SJCRH30 (cell line): Measurements from ENCODE around the gene PAAF1. TPM values are rescaled to one million over a fixed set of nuclear protein-coding genes. Genes with fewer than 3 reads are reported as not detected.
"Not testable (repeated sequence)": the region's sequence is repeated elsewhere in the genome, so short reads cannot be mapped to it uniquely, and the experiment has no call there.

ENCODE experiments used
- DNase-seq, 2 experiments: peaks; one replicate each; pipeline ENCODE4 v3.0.0-alpha.2; 2015 to 2020
- H3K27ac ChIP-seq: fragments of 250-450 bp; sonication (Bioruptor Pico); 2 replicates; pipeline ENCODE4 v1.5.1; 2020; ENCODE audit warnings: mild to moderate bottlenecking, moderate library complexity
- H3K27me3 ChIP-seq: fragments of 250-450 bp; sonication (Bioruptor Pico); 2 replicates; pipeline ENCODE4 v1.5.1; 2020; ENCODE audit warnings: mild to moderate bottlenecking, moderate library complexity
- H3K36me3 ChIP-seq: fragments of 250-450 bp; sonication (Bioruptor Pico); 2 replicates; pipeline ENCODE4 v1.5.1; 2020; ENCODE audit warnings: mild to moderate bottlenecking, moderate library complexity
- H3K4me1 ChIP-seq: fragments of 250-450 bp; sonication (Bioruptor Pico); 2 replicates; pipeline ENCODE4 v1.5.1; 2020; ENCODE audit warnings: mild to moderate bottlenecking, moderate library complexity
- H3K4me3 ChIP-seq: fragments of 250-450 bp; sonication (Bioruptor Pico); 2 replicates; pipeline ENCODE4 v1.5.1; 2020; ENCODE audit warnings: mild to moderate bottlenecking, moderate library complexity
- H3K9me3 ChIP-seq: fragments of 250-450 bp; sonication (Bioruptor Pico); replicated peaks from 2 replicates; pipeline ENCODE4 v1.5.1; 2020; ENCODE audit warnings: mild to moderate bottlenecking, moderate library complexity
- total RNA-seq: library from RNA; depleted of rRNA; stranded (reverse); fragments of >200 nt; shearing (Covaris generic); gene quantifications from 2 replicates; pipeline ENCODE4 v1.2.3, GENCODE V29; 2014

The PAAF1 gene
- total RNA-seq, 1 experiment from 2014 or later, result 12.2 TPM

DNA sequence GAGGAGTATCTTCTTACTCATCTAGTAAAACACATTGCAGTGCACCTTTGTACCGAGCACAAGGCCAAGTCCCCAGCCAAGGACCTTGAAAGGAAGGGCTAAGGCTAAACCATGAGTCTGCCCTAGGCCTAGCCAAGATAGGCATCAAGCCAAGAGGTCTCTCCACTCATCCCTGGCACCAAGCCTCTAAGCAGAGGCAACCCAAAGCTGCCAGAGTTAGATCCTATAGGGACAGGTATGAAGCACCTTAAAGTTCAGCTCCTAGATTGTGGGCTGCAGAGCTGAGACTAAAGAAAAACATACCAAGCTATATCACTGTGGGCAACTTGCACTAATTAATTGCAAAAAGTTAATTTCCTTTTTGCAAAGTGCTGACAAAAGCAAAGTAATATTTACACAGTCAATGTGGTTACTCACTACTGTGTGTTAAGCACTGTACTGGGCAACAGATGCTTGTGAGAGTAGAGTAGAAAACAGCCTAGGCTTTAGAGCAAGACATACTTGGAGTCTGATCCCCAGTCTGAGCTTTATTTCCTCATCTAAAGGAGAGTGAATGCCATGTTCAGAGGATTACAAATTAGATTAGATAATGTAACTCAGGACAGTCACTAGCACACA, 7.4 kb upstream of the PAAF1 start:
- Histone ChIP-seq H3K4me3 (no peak overlapping the region), H3K36me3 (peaks cover 27% of the 10 kb centered on the region), H3K4me1 (peaks cover 27% of the 10 kb centered on the region), H3K9me3 (no peaks in the 10 kb centered on the region), H3K27ac (no peak overlapping the region), H3K27me3 (no peaks in the 10 kb centered on the region)
- DNase-seq, result no peak

DNA sequence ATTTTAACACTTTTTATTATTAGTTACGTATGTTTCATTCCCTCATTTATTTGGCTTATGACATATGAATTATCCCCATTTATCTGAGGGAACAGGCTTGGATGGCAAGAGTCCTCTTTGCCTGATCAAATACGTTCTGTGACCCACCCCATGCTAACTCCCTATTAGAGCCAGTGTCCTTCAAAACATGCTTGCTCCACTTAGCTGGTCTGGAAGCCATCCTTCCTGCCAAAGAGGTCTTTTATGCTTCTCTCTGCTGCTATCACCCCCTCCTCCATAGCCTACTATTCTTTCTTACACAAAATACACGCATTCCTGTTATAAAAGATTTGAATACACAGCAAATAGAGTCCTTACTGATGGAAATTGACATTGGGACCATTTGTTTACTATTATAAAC, 6.5 kb upstream of the PAAF1 start:
- DNase-seq, result no peak

GRCh38 chr11:73872749-73873357, 3.9 kb upstream of the PAAF1 start:
- no peaks in the 10 kb centered on the region for H3K27me3 ChIP-seq
- H3K36me3 ChIP-seq, result peaks cover 27% of the 10 kb centered on the region
- H3K9me3 ChIP-seq, result no peaks in the 10 kb centered on the region
- DNase-seq, result peak; percentile 72 to 91
- H3K27ac ChIP-seq, result peak overlapping the region; percentile 89
- peak overlapping the region; percentile 16; the same call in 1 of the 2 replicates for H3K4me3 ChIP-seq
- H3K4me1 ChIP-seq, result peaks cover 27% of the 10 kb centered on the region

More for the DNA sequence above, 6.5 kb upstream of the PAAF1 start:
- no peak overlapping the region for H3K4me3 ChIP-seq
- H3K36me3 ChIP-seq, result peaks cover 28% of the 10 kb centered on the region
- H3K27ac ChIP-seq, result no peak overlapping the region
- peaks cover 30% of the 10 kb centered on the region for H3K4me1 ChIP-seq
- H3K9me3 ChIP-seq, result no peaks in the 10 kb centered on the region
- no peaks in the 10 kb centered on the region for H3K27me3 ChIP-seq

- Histone ChIP-seq H3K27me3 (no peaks in the 10 kb centered on the region), H3K36me3 (peaks cover 19% of the 10 kb centered on the region), H3K4me3 (peak overlapping the region; percentile 72), H3K27ac (peak overlapping the region; percentile 87), H3K4me1 (peaks cover 27% of the 10 kb centered on the region), H3K9me3 (no peaks in the 10 kb centered on the region)
- peak in 1 of 2 experiments; percentile 52 for DNase-seq
These were observed 1.4 kb upstream of the PAAF1 start for GRCh38 chr11:73875380-73875779.

GRCh38 chr11:73875840-73876239, 959 bp upstream of the PAAF1 start:
- peaks cover 27% of the 10 kb centered on the region for H3K4me1 ChIP-seq
- H3K4me3 ChIP-seq, result peak overlapping the region; percentile 72
- H3K36me3 ChIP-seq, result peaks cover 19% of the 10 kb centered on the region
- H3K27me3 ChIP-seq, result no peaks in the 10 kb centered on the region
- no peaks in the 10 kb centered on the region for H3K9me3 ChIP-seq
- peak in 1 of 2 experiments; percentile 34 for DNase-seq
- peak overlapping the region; percentile 87 for H3K27ac ChIP-seq

- DNase-seq, result no peak
- H3K4me1 ChIP-seq, result peaks cover 10% of the 10 kb centered on the region
These were observed 2.0 kb downstream of the PAAF1 start for GRCh38 chr11:73878771-73879170.

DNA sequence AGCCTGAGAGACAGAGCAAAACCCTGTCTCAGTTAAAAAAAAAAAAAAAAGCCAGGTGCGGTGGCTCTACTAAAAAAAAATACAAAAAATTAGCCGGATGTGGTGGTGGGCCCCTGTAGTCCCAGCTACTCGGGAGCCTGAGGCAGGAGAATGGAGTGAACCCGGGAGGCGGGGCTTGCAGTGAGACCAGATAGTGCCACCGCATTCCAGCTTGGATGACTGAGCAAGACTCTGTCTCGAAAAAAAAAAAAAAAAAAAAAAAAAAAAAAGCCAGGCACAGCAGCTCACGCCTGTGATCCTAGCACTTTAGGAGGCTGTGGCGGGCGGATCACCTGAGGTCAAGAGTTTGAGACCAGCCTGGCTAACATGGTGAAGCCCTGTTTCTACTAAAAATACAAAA, 3.6 kb downstream of the PAAF1 start:
- peak in 1 of 2 experiments; percentile 22 for DNase-seq
- not testable (repeated sequence) for H3K27ac ChIP-seq

More at GRCh38 chr11:73878771-73879170, 2.0 kb downstream of the PAAF1 start:
- Histone ChIP-seq H3K27me3 (no peaks in the 10 kb centered on the region), H3K36me3 (peaks cover 3% of the 10 kb centered on the region; the same call in 1 of the 2 replicates), H3K9me3 (no peaks in the 10 kb centered on the region), H3K27ac (no peak overlapping the region), H3K4me3 (no peak overlapping the region)

GRCh38 chr11:73883856-73884255, 7.1 kb downstream of the PAAF1 start:
- no peak overlapping the region for H3K27ac ChIP-seq
- DNase-seq, result no peak

More for the DNA sequence above, 3.6 kb downstream of the PAAF1 start:
- not testable (repeated sequence) for H3K36me3 ChIP-seq, H3K9me3 ChIP-seq, H3K4me3 ChIP-seq, H3K27me3 ChIP-seq, H3K4me1 ChIP-seq

DNA sequence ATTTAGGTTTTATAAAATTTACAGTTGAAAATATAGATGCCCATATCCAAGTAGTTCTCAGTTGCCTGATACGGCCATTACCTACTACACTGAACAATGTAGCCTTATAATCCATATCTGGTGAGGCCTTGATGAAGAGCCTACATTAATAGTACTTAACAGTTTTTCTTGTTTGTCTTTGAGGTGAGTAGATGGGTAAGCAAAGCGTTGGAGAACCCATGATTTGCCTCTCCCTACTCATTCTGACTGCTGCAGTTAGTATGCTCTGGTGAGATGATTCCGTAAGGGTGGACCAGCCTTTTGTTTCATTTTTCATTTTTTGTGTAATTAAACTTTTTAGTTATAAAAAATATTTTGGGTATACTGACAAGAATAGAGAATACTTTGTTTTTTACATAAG, 11.4 kb downstream of the PAAF1 start:
- Histone ChIP-seq H3K9me3 (no peaks in the 10 kb centered on the region), H3K36me3 (peaks cover 30% of the 10 kb centered on the region), H3K4me3 (no peak overlapping the region), H3K27me3 (no peaks in the 10 kb centered on the region), H3K4me1 (no peaks in the 10 kb centered on the region), H3K27ac (no peak overlapping the region)
- DNase-seq, result no peak

More at GRCh38 chr11:73883856-73884255, 7.1 kb downstream of the PAAF1 start:
- H3K36me3 ChIP-seq, result peaks cover 11% of the 10 kb centered on the region
- H3K4me3 ChIP-seq, result no peak overlapping the region
- no peaks in the 10 kb centered on the region for H3K27me3 ChIP-seq
- H3K9me3 ChIP-seq, result no peaks in the 10 kb centered on the region
- H3K4me1 ChIP-seq, result no peaks in the 10 kb centered on the region

- no peaks in the 10 kb centered on the region for H3K4me1 ChIP-seq
- peaks cover 30% of the 10 kb centered on the region for H3K36me3 ChIP-seq
- no peak overlapping the region for H3K4me3 ChIP-seq
- H3K9me3 ChIP-seq, result no peaks in the 10 kb centered on the region
- no peak for DNase-seq
- H3K27ac ChIP-seq, result no peak overlapping the region
- no peaks in the 10 kb centered on the region for H3K27me3 ChIP-seq
These were observed 12.2 kb downstream of the PAAF1 start for GRCh38 chr11:73889019-73889418.

GRCh38 chr11:73889536-73889935, 12.7 kb downstream of the PAAF1 start:
- no peak overlapping the region for H3K4me3 ChIP-seq
- H3K27me3 ChIP-seq, result no peaks in the 10 kb centered on the region
- H3K36me3 ChIP-seq, result peaks cover 30% of the 10 kb centered on the region
- DNase-seq, result no peak
- H3K27ac ChIP-seq, result no peak overlapping the region
- H3K4me1 ChIP-seq, result no peaks in the 10 kb centered on the region
- no peaks in the 10 kb centered on the region for H3K9me3 ChIP-seq

DNA sequence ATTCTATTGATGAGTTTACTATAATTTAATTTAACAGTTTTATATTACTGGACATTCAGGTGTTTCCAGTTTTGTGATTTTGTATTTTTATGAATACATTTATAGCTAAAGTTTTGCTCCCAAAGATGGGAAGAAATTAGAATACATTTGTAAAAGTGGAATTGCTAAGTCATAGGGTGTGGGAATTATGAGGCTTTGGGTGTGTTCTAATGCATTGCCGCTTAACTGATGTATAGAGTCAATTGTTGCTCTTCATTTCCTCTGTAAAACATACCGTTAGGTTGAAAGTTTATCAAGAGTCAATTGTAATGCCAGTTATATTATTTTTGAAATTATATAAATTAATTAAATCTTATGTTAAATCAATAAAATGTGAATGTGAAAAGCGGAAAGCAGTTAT, 16.2 kb downstream of the PAAF1 start:
- Histone ChIP-seq H3K4me3 (no peak overlapping the region), H3K27me3 (no peaks in the 10 kb centered on the region), H3K27ac (no peak overlapping the region), H3K36me3 (peaks cover 21% of the 10 kb centered on the region), H3K4me1 (no peaks in the 10 kb centered on the region), H3K9me3 (no peaks in the 10 kb centered on the region)
- no peak for DNase-seq

- H3K4me3 ChIP-seq, result no peak overlapping the region
- DNase-seq, result no peak
- H3K27ac ChIP-seq, result no peak overlapping the region
These were observed 18.0 kb downstream of the PAAF1 start for GRCh38 chr11:73894725-73895335.

GRCh38 chr11:73902303-73902702, 25.5 kb downstream of the PAAF1 start:
- Histone ChIP-seq H3K36me3 (peaks cover 9% of the 10 kb centered on the region; the same call in 1 of the 2 replicates), H3K9me3 (no peaks in the 10 kb centered on the region), H3K27ac (no peak overlapping the region), H3K27me3 (no peaks in the 10 kb centered on the region), H3K4me1 (no peaks in the 10 kb centered on the region), H3K4me3 (no peak overlapping the region)
- no peak for DNase-seq

More at GRCh38 chr11:73894725-73895335, 18.0 kb downstream of the PAAF1 start:
- H3K4me1 ChIP-seq, result no peaks in the 10 kb centered on the region
- no peaks in the 10 kb centered on the region for H3K9me3 ChIP-seq
- no peaks in the 10 kb centered on the region for H3K27me3 ChIP-seq
- H3K36me3 ChIP-seq, result peaks cover 16% of the 10 kb centered on the region

GRCh38 chr11:73907191-73907590, 30.4 kb downstream of the PAAF1 start:
- no peak for DNase-seq
- Histone ChIP-seq H3K4me1 (no peaks in the 10 kb centered on the region), H3K27ac (no peak overlapping the region), H3K4me3 (no peak overlapping the region), H3K36me3 (peaks cover 6% of the 10 kb centered on the region), H3K9me3 (no peaks in the 10 kb centered on the region), H3K27me3 (no peaks in the 10 kb centered on the region)
